CD4-positive, alpha-beta T cell (primary cell): Measurements from ENCODE around the gene CHKB. TPM values are rescaled to one million over a fixed set of nuclear protein-coding genes. Genes with fewer than 3 reads are reported as not detected.
A peak's percentile ranks its signal among the peaks of the same experiment; 100 is the strongest.

Source experiments
- ATAC-seq: fragments of 200-7000 bp; cut with Tn5 transposase; one replicate; pipeline ENCODE4 v1.10.0; 2022; ENCODE audit warnings: mild to moderate bottlenecking; ENCODE audit not compliant: poor library complexity
- CTCF ChIA-PET: fragments of 350-600 bp; sonication (Branson Sonifier 250); formaldehyde crosslinking; loops from one replicate; lab custom pipeline; 2021; ENCODE audit warnings: antibody characterized with exemption, inconsistent platforms; lab: Charles Lee
- POLR2A ChIA-PET: fragments of 350-600 bp; sonication (Branson Sonifier 250); formaldehyde crosslinking; loops from one replicate; lab custom pipeline; 2021; ENCODE audit warnings: antibody characterized with exemption, inconsistent platforms; lab: Charles Lee
- DNase-seq, 14 experiments: peaks; one replicate each; pipeline ENCODE4 v3.0.0-alpha.2; 2013 to 2020; ENCODE audit warnings: mixed read lengths in 2 of 14
- H3K27ac ChIP-seq, 2 donors: one replicate each; pipeline versions ENCODE4 v1.5.1 to v1.7.0; 2013; ENCODE audit warnings: low read length in 2 of 2, low read depth in 1 of 2, mild to moderate bottlenecking in 1 of 2
- H3K27me3 ChIP-seq, 2 experiments: 1 replicate in 1 of 2; 2 replicates in 1 of 2; pipeline versions ENCODE4 v1.6.1 to v1.7.0; 2013; ENCODE audit warnings: low read length in 2 of 2, control low read depth in 1 of 2, mild to moderate bottlenecking in 1 of 2, moderate library complexity in 1 of 2; ENCODE audit not compliant: insufficient read depth in 2 of 2, control insufficient read depth in 1 of 2
- H3K36me3 ChIP-seq: one replicate; pipeline ENCODE4 v1.6.1; 2013; ENCODE audit warnings: low read length, control low read depth; ENCODE audit not compliant: insufficient read depth
- H3K4me1 ChIP-seq: one replicate; pipeline ENCODE4 v1.6.1; 2013; ENCODE audit warnings: low read length, control low read depth; ENCODE audit not compliant: insufficient read depth
- H3K4me3 ChIP-seq: one replicate; pipeline ENCODE4 v1.5.1; 2013; ENCODE audit warnings: mild to moderate bottlenecking, low read length, moderate library complexity
- H3K9me3 ChIP-seq, 2 experiments: 1 replicate in 1 of 2; 2 replicates in 1 of 2; pipeline versions ENCODE4 v1.6.1 to v1.7.0; 2013; ENCODE audit warnings: low read length in 2 of 2, mild to moderate bottlenecking in 2 of 2, control low read depth in 1 of 2, moderate library complexity in 1 of 2; ENCODE audit not compliant: control insufficient read depth in 1 of 2, insufficient read depth in 1 of 2
- H3K27ac Mint-ChIP-seq: one replicate; pipeline ENCODE4 v1.8.0; 2020; ENCODE audit warnings: mixed read lengths
- H3K27me3 Mint-ChIP-seq: one replicate; pipeline ENCODE4 v1.8.0; 2021; ENCODE audit warnings: mixed read lengths
- H3K36me3 Mint-ChIP-seq: one replicate; pipeline ENCODE4 v1.8.0; 2021; ENCODE audit warnings: low read depth, mixed read lengths
- H3K4me1 Mint-ChIP-seq: one replicate; pipeline ENCODE4 v1.8.0; 2021; ENCODE audit warnings: low read depth, mixed read lengths
- H3K4me3 Mint-ChIP-seq: one replicate; pipeline ENCODE4 v1.8.0; 2020; ENCODE audit warnings: mild to moderate bottlenecking, mixed read lengths
- H3K9me3 Mint-ChIP-seq: one replicate; pipeline ENCODE4 v1.8.0; 2020; ENCODE audit warnings: mixed read lengths
- intact Hi-C, 2 experiments: fragments of 100-400 bp; cut with DNase I in 1 of 2; cut with micrococcal nuclease in 1 of 2; formaldehyde crosslinking; loops; one replicate each; pipeline versions ENCODE4 v1.15.1 to v1.9.0; 2023 to 2025; cut with DNase I, micrococcal nuclease
- total RNA-seq, 174 experiments: library from RNA in 2 of 174; stranded (reverse) in 2 of 174; gene quantifications; one replicate each; pipeline ENCODE4 v1.2.3 and lab custom pipeline; 2021 to 2026
- TF ChIP-seq, protein P1 (sequence below): fragments of 200-600 bp; IDR thresholded peaks from one replicate; pipeline ENCODE4 v1.8.0; 2022; ENCODE audit warnings: antibody characterized with exemption, mild to moderate bottlenecking

Gene CHKB
- total RNA-seq, 2 experiments from 2014 or later, result 152 to 156 TPM

- no peaks in the 10 kb centered on the region for H3K9me3 ChIP-seq
- H3K36me3 ChIP-seq, result no peaks in the 10 kb centered on the region
- H3K27me3 Mint-ChIP-seq, result no peaks in the 10 kb centered on the region
- TF ChIP-seq, protein P1, sequence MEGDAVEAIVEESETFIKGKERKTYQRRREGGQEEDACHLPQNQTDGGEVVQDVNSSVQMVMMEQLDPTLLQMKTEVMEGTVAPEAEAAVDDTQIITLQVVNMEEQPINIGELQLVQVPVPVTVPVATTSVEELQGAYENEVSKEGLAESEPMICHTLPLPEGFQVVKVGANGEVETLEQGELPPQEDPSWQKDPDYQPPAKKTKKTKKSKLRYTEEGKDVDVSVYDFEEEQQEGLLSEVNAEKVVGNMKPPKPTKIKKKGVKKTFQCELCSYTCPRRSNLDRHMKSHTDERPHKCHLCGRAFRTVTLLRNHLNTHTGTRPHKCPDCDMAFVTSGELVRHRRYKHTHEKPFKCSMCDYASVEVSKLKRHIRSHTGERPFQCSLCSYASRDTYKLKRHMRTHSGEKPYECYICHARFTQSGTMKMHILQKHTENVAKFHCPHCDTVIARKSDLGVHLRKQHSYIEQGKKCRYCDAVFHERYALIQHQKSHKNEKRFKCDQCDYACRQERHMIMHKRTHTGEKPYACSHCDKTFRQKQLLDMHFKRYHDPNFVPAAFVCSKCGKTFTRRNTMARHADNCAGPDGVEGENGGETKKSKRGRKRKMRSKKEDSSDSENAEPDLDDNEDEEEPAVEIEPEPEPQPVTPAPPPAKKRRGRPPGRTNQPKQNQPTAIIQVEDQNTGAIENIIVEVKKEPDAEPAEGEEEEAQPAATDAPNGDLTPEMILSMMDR, result no peak
- H3K27ac ChIP-seq, result peak overlapping the region; percentile 92 to 99
- H3K4me3 ChIP-seq, result no peak overlapping the region
- POLR2A ChIA-PET, result interaction anchor here (1.8 to 10.0 kb wide), 8 partner anchors 9 to 81 kb away, joined by 7 to 258 read pairs (median 31); partner anchors contain the start of genes CHKB, LMF2, NCAPH2 and SCO2
- H3K4me1 ChIP-seq, result peaks cover 52% of the 10 kb centered on the region
- H3K27ac Mint-ChIP-seq, result peak overlapping the region; percentile 99
- peaks cover 40% of the 10 kb centered on the region for H3K4me1 Mint-ChIP-seq
- H3K27me3 ChIP-seq, result no peaks in the 10 kb centered on the region
- no peaks in the 10 kb centered on the region for H3K9me3 Mint-ChIP-seq
- no peak for ATAC-seq
- CTCF ChIA-PET, result interaction anchor here (0.7 to 3.2 kb wide), 5 partner anchors 11 to 80 kb away, joined by 3 to 66 read pairs (median 5); partner anchors contain the start of genes SCO2, SYCE3 and TYMP
- no peak for DNase-seq
- no peak overlapping the region for H3K4me3 Mint-ChIP-seq
- no peaks in the 10 kb centered on the region for H3K36me3 Mint-ChIP-seq
- intact Hi-C loops, result no loop called here
Observed at GRCh38 chr22:50540381-50540780, 42.3 kb downstream of the CHKB start.

DNA sequence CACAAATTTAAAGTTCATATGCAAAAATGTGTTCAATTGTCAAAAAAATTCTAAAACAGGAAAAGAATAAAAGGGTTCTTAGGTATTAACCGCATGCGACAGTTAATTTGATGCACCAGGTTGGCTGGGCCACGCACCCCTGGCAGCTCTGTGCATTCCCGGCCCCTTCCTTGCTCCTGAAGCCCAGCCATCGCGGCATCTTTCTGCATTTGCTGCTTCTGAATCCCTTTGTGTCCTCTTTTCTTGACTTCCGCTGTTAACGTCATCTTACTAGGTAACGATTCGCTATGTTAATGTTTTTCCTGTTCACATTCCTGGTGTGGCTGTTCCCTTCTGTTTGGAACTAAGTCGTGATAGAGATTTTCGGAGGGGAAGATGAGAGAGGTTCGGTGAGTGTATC lies 44.9 kb downstream of the CHKB start:
- peaks cover 43% of the 10 kb centered on the region for H3K4me1 Mint-ChIP-seq
- no peak overlapping the region for H3K4me3 ChIP-seq
- DNase-seq (no peak), ATAC-seq (no peak)
- no peak overlapping the region for H3K4me3 Mint-ChIP-seq
- TF ChIP-seq, protein P1, result no peak
- no peaks in the 10 kb centered on the region for H3K9me3 Mint-ChIP-seq
- no peaks in the 10 kb centered on the region for H3K36me3 Mint-ChIP-seq
- no peaks in the 10 kb centered on the region for H3K27me3 ChIP-seq
- CTCF ChIA-PET, result interaction anchor here (1.3 to 2.0 kb wide), 2 partner anchors 11 to 12 kb away, joined by 4 to 12 read pairs; partner anchors contain the start of gene SCO2
- H3K36me3 ChIP-seq, result no peaks in the 10 kb centered on the region
- no peaks in the 10 kb centered on the region for H3K9me3 ChIP-seq
- peak overlapping the region; percentile 92 to 99 for H3K27ac ChIP-seq
- intact Hi-C loops, result no loop called here
- POLR2A ChIA-PET, result interaction anchor here (3.6 to 10.0 kb wide), 3 partner anchors 11 to 29 kb away, joined by 52 to 258 read pairs (median 87); partner anchors contain the start of genes LMF2, NCAPH2, SCO2 and TYMP
- peaks cover 9% of the 10 kb centered on the region for H3K27me3 Mint-ChIP-seq
- peaks cover 51% of the 10 kb centered on the region for H3K4me1 ChIP-seq
- H3K27ac Mint-ChIP-seq, result peak overlapping the region; percentile 99

DNA sequence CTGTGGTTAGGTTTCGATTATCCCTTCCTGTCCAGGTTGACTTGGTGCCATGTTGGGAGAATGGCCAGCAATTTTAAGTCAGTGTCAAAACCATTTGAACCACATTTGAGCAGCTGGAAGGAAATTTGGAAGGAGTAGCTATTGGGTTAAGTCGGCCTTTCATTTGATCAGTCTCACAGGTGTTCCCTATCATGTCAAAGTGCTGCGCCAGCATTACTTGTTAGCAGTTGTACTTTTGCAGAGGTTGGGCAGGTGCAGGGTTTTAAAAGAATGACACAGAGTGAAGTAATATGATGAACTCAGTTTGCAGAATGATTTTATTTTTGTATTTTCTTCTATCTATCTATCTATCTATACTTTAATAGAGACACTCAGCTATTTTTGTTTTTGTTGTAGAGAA lies 46.4 kb downstream of the CHKB start:
- CTCF ChIA-PET, result interaction anchor here (1.2 kb wide), 1 partner anchor 12 kb away, joined by 3 read pairs; no protein-coding TSS in a partner anchor
- H3K9me3 ChIP-seq, result no peaks in the 10 kb centered on the region
- H3K9me3 Mint-ChIP-seq, result no peaks in the 10 kb centered on the region
- H3K4me3 ChIP-seq, result no peak overlapping the region
- H3K4me3 Mint-ChIP-seq, result no peak overlapping the region
- DNase-seq (no peak), ATAC-seq (no peak)
- H3K27ac ChIP-seq, result no peak overlapping the region
- no peaks in the 10 kb centered on the region for H3K27me3 ChIP-seq
- no peaks in the 10 kb centered on the region for H3K36me3 ChIP-seq
- POLR2A ChIA-PET, result interaction anchor here (10.0 kb wide), 1 partner anchor 9 kb away, joined by 258 read pairs; the partner anchor contains the start of genes SCO2 and TYMP
- no peaks in the 10 kb centered on the region for H3K36me3 Mint-ChIP-seq
- peaks cover 62% of the 10 kb centered on the region for H3K4me1 ChIP-seq
- TF ChIP-seq, protein P1, result no peak
- peaks cover 39% of the 10 kb centered on the region for H3K4me1 Mint-ChIP-seq
- peak overlapping the region; percentile 79 for H3K27ac Mint-ChIP-seq
- peaks cover 13% of the 10 kb centered on the region for H3K27me3 Mint-ChIP-seq
- intact Hi-C loops, result no loop called here
